ENCODE measurements around the gene SH3PXD2B.
"Not testable (repeated sequence)": the region's sequence is repeated elsewhere in the genome, so short reads cannot be mapped to it uniquely, and the experiment has no call there.

Gene SH3PXD2B

DNA sequence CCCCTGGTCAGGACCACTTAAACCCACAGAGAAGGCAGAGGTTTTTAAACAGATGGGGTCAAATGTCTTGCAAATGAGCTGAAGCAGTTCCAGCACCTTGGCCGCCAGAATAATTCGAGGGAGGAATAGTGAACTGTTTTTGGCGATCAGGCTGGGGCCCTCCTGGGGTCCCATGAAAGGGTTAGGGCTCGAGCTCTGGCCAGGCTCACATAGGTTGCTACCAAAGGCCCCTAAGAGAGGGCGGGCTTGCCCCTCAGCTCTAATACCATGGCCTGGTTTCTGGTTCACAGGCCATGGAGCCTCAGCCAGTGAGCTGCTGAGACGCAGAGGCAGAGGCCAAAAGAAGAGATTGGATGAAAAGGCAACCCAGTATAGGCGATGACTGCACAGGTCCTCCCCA is 96.0 kb downstream of the SH3PXD2B start:
- TF ChIP-seq, protein P1, sequence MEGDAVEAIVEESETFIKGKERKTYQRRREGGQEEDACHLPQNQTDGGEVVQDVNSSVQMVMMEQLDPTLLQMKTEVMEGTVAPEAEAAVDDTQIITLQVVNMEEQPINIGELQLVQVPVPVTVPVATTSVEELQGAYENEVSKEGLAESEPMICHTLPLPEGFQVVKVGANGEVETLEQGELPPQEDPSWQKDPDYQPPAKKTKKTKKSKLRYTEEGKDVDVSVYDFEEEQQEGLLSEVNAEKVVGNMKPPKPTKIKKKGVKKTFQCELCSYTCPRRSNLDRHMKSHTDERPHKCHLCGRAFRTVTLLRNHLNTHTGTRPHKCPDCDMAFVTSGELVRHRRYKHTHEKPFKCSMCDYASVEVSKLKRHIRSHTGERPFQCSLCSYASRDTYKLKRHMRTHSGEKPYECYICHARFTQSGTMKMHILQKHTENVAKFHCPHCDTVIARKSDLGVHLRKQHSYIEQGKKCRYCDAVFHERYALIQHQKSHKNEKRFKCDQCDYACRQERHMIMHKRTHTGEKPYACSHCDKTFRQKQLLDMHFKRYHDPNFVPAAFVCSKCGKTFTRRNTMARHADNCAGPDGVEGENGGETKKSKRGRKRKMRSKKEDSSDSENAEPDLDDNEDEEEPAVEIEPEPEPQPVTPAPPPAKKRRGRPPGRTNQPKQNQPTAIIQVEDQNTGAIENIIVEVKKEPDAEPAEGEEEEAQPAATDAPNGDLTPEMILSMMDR (IDR thresholded peaks at IDR 0.05; ENCODE audit: extremely low read depth, missing control alignments) = no peak
- DNase-seq (ENCODE audit: low spot score) = no peak

DNA sequence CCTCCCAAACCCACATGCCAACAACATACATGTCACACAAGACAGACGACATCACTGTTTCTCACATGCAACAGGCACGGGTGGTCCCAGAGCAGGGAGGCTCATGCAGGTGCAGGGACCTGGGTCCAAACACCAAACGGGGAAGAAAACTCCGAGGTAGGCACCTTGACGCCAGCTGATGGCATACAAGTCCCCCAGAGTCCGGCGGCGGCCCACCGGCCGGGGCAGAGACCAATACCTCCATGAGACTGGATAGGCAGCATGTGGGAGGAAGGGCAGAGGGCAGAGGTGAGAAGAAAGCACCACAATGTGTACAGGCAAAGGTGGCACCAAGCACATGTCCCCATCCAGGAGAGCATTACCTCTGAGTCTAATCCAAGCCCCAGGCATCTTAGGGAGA is 97.8 kb downstream of the SH3PXD2B start:
- DNase-seq (ENCODE audit: low spot score) = no peak
- TF ChIP-seq, protein P1 (IDR thresholded peaks at IDR 0.05; ENCODE audit: extremely low read depth, missing control alignments) = no peak

DNA sequence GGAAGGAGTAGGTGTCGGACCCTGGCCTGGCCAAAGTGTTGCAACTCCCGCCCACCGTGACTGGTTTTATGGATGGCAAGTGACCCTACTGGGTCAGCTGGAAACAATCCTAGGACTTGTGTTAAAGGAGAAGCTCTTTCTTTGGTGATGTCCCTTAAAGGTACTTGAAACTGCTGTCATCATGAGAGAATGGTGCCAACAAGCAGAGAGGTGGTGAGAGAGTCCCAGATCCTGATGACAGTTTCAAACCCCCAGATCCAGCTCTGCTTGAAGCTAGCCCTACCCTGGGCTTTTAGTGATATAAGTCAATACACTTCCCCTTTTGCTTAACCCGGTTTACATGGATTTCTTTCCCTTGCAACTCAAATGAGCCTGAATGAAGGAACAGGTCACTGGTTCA is 98.3 kb downstream of the SH3PXD2B start:
- no peak for DNase-seq (ENCODE audit: low spot score)
- TF ChIP-seq, protein P1 (IDR thresholded peaks at IDR 0.05; ENCODE audit: extremely low read depth, missing control alignments) = no peak

DNA sequence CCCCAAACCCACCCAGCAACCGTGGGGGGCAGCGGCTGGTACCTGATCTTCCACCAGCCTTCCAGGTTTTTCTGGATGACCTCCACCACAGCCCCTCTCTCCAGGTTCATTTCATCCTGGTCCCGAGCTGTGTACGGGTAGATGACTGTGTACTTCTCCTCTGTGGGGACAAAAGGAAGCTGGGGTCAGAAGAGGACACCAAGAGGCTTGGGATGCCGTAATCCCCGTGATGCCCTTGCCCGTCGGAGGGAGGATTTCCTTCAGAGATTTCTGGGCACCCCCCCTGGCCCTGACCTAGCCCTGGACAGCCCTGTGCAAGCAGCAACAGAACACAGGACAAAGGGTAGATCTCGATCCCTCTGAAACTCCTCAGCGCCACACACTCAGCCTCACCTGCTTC is 100.5 kb downstream of the SH3PXD2B start:
- TF ChIP-seq, protein P1 (IDR thresholded peaks at IDR 0.05; ENCODE audit: extremely low read depth, missing control alignments) = no peak

DNA sequence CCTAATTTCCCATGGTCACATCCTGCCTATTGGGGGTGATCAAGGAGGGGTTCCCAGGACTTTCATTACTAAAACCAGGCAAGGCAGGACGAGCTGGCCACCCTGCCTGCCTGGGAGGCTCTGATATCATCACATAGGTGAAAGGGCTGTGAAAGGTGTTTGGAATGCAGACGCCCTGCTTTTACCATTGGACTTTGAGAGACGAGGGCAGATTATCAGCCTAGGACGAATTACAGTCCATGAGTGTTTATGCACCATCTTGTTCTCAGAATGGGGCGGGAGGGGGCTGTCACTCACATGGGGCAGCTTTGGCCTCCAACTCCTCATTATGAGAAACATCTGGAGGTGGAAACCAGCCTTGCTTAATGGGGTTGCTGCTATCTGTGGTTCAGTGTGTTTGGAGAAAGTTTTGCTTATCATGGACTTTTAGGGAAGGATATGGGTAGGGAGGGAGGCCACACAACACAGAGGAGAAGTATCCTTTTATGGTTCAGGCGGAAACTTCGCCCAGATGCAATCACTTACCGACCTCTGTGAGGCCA is 101.0 kb downstream of the SH3PXD2B start:
- TF ChIP-seq, protein P1 (IDR thresholded peaks at IDR 0.05; ENCODE audit: extremely low read depth, missing control alignments) = no peak
- DNase-seq (ENCODE audit: low spot score) = no peak

More for the DNA sequence above, 100.5 kb downstream of the SH3PXD2B start:
- no peak for DNase-seq (ENCODE audit: low spot score)

DNA sequence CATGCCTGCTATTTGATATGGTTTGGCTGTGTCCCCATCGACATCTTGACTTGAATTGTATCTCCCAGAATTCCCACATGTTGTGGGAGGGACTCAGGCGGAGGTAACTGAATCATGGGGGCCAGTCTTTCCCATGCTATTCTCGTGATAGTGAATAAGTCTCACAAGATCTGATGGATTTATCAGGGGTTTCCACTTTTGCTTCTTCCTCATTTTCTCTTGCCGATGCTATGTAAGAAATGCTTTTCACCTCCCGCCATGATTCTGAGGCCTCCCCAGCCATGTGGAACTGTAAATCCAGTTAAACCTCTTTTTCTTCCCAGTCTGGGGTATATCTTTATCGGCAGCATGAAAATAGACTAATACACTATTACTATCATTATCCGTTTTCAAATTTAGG is 101.8 kb downstream of the SH3PXD2B start:
- not testable (repeated sequence) for DNase-seq (ENCODE audit: low spot score)

DNA sequence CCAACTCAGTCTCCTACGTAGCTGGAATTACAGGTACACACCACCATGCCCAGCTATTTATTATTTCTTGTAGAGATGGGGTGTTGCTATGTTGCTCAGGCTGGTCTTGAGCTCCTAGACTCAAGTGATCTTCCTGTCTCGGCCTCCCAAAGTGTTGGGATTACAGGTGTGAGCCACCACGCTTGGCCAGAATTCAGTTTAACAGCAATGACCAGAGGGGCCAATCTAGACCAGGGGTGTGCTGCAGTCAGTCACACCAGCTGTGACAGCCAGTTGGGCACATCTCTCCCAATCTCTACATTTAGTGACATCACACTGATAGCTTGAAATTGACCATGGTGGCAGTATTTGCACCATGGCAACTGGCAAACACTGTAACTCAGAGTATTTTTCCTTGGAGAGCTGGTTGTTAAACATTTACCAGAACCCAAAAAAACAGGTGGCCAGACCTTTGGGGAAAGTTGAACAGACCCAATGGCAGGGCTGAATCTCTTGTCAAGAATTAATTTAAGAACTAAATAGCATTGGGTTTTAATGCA is 103.0 kb downstream of the SH3PXD2B start:
- no peak for DNase-seq (ENCODE audit: low spot score)
- TF ChIP-seq, protein P1 (IDR thresholded peaks at IDR 0.05; ENCODE audit: extremely low read depth, missing control alignments) = no peak
